ENCODE measurements around the gene RNASE8.

The RNASE8 gene

GRCh38 chr14:21054123-21054767, 3.4 kb upstream of the RNASE8 start:
- FAIRE-seq: no peak

- FAIRE-seq: no peak
Observed at GRCh38 chr14:21054768-21055145, 2.9 kb upstream of the RNASE8 start.

GRCh38 chr14:21055432-21056117, 2.0 kb upstream of the RNASE8 start:
- no peak for FAIRE-seq

GRCh38 chr14:21056520-21057163, 980 bp upstream of the RNASE8 start:
- FAIRE-seq: no peak

- no peak for FAIRE-seq
Observed at GRCh38 chr14:21058903-21059302, 1.3 kb downstream of the RNASE8 start.

- FAIRE-seq: no peak
Observed at GRCh38 chr14:21059842-21060613, 2.4 kb downstream of the RNASE8 start.

GRCh38 chr14:21060614-21061346, 3.2 kb downstream of the RNASE8 start:
- no peak for FAIRE-seq

- FAIRE-seq: no peak
Observed at GRCh38 chr14:21061347-21061668, 3.7 kb downstream of the RNASE8 start.

- FAIRE-seq: no peak
Observed at GRCh38 chr14:21063479-21063878, 5.9 kb downstream of the RNASE8 start.

- FAIRE-seq: no peak
Observed at GRCh38 chr14:21066882-21067502, 9.4 kb downstream of the RNASE8 start.

GRCh38 chr14:21068521-21069387, 11.1 kb downstream of the RNASE8 start:
- no peak for FAIRE-seq

GRCh38 chr14:21069388-21070082, 11.9 kb downstream of the RNASE8 start:
- FAIRE-seq: no peak

- FAIRE-seq: no peak
Observed at GRCh38 chr14:21070083-21070609, 12.5 kb downstream of the RNASE8 start, which contains the start of gene ARHGEF40. Gene ARHGEF40 (plus strand): TSS chr14:21070304. CDS start chr14:21070397, 93 bp downstream.

GRCh38 chr14:21070610-21071224, 13.1 kb downstream of the RNASE8 start:
- no peak for FAIRE-seq

GRCh38 chr14:21071225-21072030, 13.8 kb downstream of the RNASE8 start:
- no peak for FAIRE-seq

GRCh38 chr14:21072031-21072473, 14.4 kb downstream of the RNASE8 start:
- no peak for FAIRE-seq

- no peak for FAIRE-seq
Observed at GRCh38 chr14:21072781-21073339, 15.2 kb downstream of the RNASE8 start.

- FAIRE-seq: no peak
Observed at GRCh38 chr14:21073921-21074320, 16.3 kb downstream of the RNASE8 start.
